Gastrocnemius medialis (tissue), 4 donors: Measurements from ENCODE around the gene RFTN1.

Experiments
- POLR2A ChIP-seq, 2 donors: fragments of 450-650 bp; IDR thresholded peaks; one replicate each; pipeline ENCODE4 v1.6.1; 2017; ENCODE audit warnings: antibody characterized with exemption in 2 of 2, mild to moderate bottlenecking in 2 of 2, moderate library complexity in 2 of 2
- TF ChIP-seq, protein P1 (sequence below), 5 experiments: fragments of 450-650 bp in 3 of 5; fragments of 200-600 bp in 2 of 5; sonication (generic) in 2 of 5; IDR thresholded peaks in 4 of 5; conservative IDR thresholded peaks in 1 of 5; 1 replicate in 4 of 5; 2 replicates in 1 of 5; pipeline ENCODE4 v1.5.1; 2016 to 2019; ENCODE audit warnings: antibody characterized with exemption in 5 of 5, mild to moderate bottlenecking in 3 of 5, moderate library complexity in 3 of 5

- TF ChIP-seq POLR2A (IDR thresholded peaks at IDR 0.05): no peak
- TF ChIP-seq, protein P1, sequence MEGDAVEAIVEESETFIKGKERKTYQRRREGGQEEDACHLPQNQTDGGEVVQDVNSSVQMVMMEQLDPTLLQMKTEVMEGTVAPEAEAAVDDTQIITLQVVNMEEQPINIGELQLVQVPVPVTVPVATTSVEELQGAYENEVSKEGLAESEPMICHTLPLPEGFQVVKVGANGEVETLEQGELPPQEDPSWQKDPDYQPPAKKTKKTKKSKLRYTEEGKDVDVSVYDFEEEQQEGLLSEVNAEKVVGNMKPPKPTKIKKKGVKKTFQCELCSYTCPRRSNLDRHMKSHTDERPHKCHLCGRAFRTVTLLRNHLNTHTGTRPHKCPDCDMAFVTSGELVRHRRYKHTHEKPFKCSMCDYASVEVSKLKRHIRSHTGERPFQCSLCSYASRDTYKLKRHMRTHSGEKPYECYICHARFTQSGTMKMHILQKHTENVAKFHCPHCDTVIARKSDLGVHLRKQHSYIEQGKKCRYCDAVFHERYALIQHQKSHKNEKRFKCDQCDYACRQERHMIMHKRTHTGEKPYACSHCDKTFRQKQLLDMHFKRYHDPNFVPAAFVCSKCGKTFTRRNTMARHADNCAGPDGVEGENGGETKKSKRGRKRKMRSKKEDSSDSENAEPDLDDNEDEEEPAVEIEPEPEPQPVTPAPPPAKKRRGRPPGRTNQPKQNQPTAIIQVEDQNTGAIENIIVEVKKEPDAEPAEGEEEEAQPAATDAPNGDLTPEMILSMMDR (IDR thresholded peaks at IDR 0.05 in 4 of 5, conservative IDR thresholded peaks at IDR 0.05 in 1 of 5): no peak
These were observed 166.0 kb downstream of the RFTN1 start for GRCh38 chr3:16347548-16347947.
